ENCODE measurements around the gene ASL. TPM values are rescaled to one million over a fixed set of nuclear protein-coding genes. Genes with fewer than 3 reads are reported as not detected.
"Not testable (repeated sequence)": the region's sequence is repeated elsewhere in the genome, so short reads cannot be mapped to it uniquely, and the experiment has no call there.

Gene ASL
- 8.8 TPM for total RNA-seq
- long read RNA-seq, transcript ASL-205 (16 exons, 1,622 nt): minor isoform, 5 of 27 reads
- long read RNA-seq, transcript ASL-203 (15 exons, 1,765 nt): major isoform, 9 of 27 reads
- long read RNA-seq, partial matches to known transcripts: 4 of 27 reads
- long read RNA-seq, other reads (novel, unspliced or antisense): 7 of 27 reads

DNA sequence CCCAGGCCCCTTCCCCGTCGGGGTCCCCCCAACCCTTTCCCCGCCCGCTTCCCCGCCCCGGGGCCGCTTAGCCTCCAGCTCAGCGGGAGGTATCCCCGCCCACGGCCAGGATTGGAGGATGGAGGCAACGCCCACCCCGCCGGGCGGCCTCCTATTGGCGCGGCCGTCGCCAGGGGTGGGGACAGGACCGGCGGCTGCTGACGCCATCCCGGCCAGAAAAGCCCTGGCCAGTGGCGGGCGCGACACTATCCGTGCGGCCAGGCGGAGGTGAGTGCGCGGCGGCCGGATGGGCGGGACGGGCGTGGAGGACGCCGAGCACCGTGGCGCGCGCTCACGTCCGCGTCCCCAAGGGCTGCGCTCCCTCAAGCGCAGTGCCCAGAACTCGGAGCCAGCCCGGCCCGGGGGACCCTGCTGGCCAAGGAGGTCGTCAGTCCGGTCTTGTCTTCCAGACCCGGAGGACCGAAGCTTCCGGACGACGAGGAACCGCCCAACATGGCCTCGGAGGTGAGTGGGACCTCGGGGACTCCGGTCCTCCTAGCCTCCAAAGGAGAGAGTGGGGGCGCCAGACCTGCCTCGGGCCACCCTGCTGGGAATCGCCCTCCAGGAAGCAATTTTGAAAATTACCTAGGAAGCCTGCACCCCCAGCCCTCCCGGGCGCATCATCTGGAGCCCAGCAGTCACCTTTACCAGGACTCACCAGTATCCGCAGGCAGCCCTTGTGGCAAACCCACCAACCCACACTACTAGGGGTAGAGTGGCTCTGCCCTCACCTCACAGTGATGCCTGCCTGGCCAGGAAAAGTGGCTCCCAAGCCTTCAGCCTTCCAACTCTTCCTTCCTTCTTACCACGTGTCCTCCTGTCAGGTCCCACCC, at the start of gene ASL:
Gene ASL (plus strand): TSS at position 230 of the 872 bp plus-strand sequence. CDS start 263 bp downstream, at position 493.
- ATAC-seq (ENCODE audit: poor library complexity) (peak; percentile 100), DNase-seq (peak; percentile 97)
- intact Hi-C loops (cut with DNase I): no loop called here

DNA sequence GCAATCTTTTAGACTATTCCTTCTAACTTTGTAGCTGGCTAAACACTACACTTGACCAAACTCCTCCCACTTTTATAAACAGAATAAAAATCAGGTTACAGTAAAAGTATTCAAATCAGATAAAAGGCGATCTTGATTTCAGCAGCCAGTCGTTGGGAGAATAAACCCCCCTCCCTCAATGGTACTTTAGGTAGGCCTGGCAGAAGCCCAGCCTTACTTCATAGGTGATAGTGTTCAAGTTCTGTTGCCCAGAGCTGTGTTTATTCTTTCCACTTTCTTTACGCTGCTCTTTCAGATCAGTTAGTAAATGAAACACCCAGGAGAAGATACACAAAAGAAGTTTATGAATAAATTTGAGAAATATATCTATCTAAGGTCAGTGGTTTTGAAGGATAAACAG, 47.3 kb upstream of the ASL start:
- ATAC-seq (ENCODE audit: poor library complexity); DNase-seq; intact Hi-C loops (cut with DNase I): not testable (repeated sequence)

GRCh38 chr7:66033471-66034385, 41.9 kb upstream of the ASL start:
- no peak for DNase-seq
- ATAC-seq (ENCODE audit: poor library complexity): no peak
- intact Hi-C loops (cut with DNase I): no loop called here

DNA sequence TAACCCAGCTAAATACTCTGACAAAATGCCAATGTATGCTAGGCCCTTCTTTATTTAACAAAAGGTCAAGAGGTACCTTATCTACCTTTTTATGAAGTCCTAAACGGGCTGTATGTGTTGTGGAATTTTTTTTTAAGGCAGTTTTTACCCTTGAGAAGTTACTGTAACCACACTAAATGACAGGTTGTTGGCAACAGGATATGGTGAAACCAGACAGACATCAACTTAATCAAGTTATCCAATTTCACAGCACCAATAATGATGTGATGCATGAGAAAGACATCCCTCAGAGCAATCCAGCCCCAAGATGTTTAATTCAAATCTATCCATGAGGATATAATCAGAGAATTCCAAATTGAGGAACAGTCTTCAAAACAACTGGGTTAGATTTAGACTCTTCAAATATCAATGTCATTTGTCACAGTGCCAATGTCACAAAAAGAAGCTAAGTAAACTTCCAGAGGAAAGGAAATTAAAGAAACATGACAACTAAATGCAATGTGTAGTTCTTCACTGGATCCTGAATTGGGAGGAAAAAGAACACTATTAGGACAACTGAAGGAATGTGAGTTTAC, 41.1 kb upstream of the ASL start:
- ATAC-seq (ENCODE audit: poor library complexity); intact Hi-C loops (cut with DNase I); DNase-seq: not testable (repeated sequence)

DNA sequence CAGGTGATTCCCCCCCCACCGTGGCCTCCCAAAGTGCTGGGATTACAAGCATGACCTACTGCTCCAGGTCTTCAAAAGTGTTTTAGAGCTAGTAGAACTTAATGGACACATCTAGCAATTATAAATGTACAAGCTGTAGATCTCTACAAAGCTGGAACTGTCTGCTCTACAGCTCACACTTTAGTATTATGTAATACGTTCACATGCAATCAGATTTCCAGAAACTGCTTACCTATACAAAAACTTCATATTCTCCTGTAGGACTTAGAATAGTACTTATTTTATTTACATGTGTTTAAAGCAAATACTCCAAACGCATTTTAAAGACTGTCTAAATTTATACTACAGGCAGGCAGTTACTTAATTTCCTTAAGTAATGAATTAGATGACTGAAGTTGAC, 39.2 kb upstream of the ASL start:
- ATAC-seq (ENCODE audit: poor library complexity) (no peak), DNase-seq (no peak)
- intact Hi-C loops (cut with DNase I): no loop called here

DNA sequence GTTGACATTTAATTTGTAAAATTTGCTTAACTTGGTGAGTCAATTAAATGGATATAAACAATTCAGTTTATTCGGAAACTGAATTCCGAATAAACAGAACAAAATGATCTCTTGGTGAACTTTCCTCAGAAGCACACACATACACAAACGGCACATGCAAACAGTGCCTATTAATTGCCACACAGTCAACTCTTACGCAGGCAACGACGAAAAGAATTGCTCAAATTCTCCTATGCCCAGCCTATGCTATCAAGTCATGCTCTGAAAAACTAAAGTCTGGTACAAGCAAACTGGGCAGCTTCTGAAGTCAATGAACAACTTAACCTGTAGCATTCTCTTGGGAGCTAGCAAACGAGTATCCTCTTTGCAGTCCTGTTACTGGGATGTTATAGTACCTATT, 38.8 kb upstream of the ASL start:
- DNase-seq (no peak), ATAC-seq (ENCODE audit: poor library complexity) (no peak)
- intact Hi-C loops (cut with DNase I): no loop called here

- DNase-seq (no peak), ATAC-seq (ENCODE audit: poor library complexity) (no peak)
- intact Hi-C loops (cut with DNase I): no loop called here
Observed at GRCh38 chr7:66039094-66039670, 36.4 kb upstream of the ASL start.

GRCh38 chr7:66043681-66044497, 31.7 kb upstream of the ASL start:
- intact Hi-C loops (cut with DNase I): no loop called here

GRCh38 chr7:66044498-66044854, 31.1 kb upstream of the ASL start:
- ATAC-seq (ENCODE audit: poor library complexity); DNase-seq; intact Hi-C loops (cut with DNase I): not testable (repeated sequence)

More at GRCh38 chr7:66043681-66044497, 31.7 kb upstream of the ASL start:
- peak; percentile 96 for ATAC-seq (ENCODE audit: poor library complexity)
- DNase-seq: peak; percentile 75

DNA sequence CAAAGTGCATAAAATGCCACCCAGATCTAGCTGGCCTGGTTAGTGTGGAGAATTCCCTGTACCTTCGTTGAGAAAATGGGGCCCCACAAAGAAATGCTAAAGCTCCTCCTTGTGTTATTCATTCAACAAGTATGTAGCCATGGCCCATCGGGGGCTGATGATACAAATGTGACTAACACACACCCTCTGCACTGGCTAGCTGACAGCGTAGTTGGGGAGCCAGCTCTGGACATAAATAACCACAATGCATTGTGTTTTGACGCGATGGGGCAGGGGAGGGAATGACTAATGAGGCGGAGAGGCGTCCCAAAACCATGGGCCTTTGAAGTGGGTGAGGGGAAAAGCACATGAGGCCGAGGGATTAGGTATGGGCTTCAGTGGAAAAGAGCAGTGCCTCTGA, 28.2 kb upstream of the ASL start:
- no peak for ATAC-seq (ENCODE audit: poor library complexity)
- DNase-seq: no peak
- intact Hi-C loops (cut with DNase I): no loop called here

DNA sequence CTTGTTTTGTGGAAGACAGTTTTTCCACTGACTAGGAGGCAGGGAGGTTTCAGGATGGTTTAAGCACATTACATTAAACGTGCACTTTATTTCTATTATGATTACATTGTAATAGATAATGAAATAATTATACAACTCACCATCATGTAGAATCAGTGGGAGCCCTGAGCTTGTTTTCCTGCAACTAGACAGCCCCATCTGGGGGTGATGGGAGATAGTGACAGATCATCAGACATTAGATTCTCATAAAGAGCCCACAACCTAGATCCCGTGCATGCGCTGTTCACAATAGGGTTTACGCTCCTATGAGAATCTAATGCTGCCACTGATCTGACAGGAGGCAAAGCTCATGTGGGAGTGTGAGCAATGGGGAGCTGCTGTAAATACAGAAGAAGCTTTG, 25.7 kb upstream of the ASL start:
- intact Hi-C loops (cut with DNase I); ATAC-seq (ENCODE audit: poor library complexity); DNase-seq: not testable (repeated sequence)

DNA sequence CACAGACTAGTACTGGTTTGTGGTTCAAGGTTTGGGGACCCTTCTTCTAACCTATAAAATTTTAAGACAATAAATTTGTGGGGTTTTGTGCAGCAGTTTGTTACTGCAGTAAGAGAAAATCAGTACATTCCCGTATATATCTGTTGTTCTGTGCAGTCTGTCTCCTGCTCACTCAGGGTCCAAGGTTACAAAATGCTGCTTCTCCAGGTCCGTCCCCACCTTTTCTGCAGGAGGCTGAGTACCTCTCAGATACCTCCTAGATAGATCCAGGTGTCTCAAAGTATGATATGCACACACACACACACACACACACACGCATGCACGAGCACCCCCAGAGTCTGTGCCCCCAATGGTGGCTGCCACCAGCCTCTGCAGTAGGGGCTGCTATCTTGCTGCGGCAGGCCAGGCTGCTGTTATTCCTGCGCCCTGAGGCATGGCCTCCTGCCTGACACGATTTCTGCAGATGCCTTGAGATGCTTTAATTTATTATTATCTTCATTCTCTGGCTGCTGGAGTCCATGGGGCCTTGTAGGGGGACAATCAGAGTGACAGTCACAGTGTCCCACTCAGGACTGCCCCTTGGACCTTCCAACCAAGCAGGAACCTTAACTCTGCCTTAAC, 25.2 kb upstream of the ASL start:
- intact Hi-C loops (cut with DNase I): no loop called here
- DNase-seq (no peak), ATAC-seq (ENCODE audit: poor library complexity) (no peak)

GRCh38 chr7:66050990-66051448, 24.6 kb upstream of the ASL start:
- DNase-seq (no peak), ATAC-seq (ENCODE audit: poor library complexity) (peak; percentile 85)
- intact Hi-C loops (cut with DNase I): no loop called here

DNA sequence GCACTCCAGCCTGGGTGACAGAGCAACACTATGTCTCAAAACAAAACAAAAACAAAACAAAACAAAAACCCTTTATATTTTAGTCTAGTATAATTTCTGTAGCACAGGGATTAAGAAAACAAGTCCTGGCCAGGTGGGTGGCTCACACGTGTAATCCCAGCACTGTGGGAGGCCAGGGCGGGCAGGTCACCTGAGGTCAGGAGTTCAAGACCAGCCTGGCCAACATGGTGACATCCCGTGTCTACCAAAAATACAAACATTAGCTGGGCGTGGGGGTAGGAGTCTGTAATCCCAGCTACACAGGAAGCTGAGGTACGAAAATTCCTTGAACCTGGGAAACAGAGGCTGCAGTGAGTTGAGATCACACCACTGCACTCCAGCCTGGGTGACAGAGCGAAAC, 23.2 kb upstream of the ASL start:
- intact Hi-C loops (cut with DNase I): no loop called here
- no peak for DNase-seq
- no peak for ATAC-seq (ENCODE audit: poor library complexity)

DNA sequence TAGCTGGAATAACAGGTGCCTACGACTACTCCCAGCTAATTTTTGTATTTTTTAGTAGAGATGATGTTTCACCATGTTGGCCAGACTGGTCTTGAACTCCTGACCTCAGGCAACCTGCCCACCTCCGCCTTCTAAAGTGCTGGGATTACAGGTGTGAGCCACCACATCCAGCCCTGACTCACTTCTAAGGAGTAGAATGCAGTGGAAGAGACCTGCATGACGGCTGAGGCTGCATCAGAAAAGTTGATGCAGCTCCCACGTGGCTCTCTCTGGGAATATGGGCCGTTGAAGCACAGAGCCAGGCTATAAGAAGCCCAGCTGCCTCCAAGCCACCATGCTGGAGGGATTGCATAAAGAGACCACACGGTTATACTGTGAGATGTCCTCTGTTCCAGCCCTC, 21.6 kb upstream of the ASL start:
- DNase-seq: no peak
- ATAC-seq (ENCODE audit: poor library complexity): no peak
- intact Hi-C loops (cut with DNase I): no loop called here

- DNase-seq: no peak
- intact Hi-C loops (cut with DNase I): no loop called here
- no peak for ATAC-seq (ENCODE audit: poor library complexity)
Observed at GRCh38 chr7:66055321-66055956, 20.2 kb upstream of the ASL start.

GRCh38 chr7:66060796-66061195, 14.8 kb upstream of the ASL start:
- ATAC-seq (ENCODE audit: poor library complexity) (no peak), DNase-seq (no peak)
- intact Hi-C loops (cut with DNase I): no loop called here

All from Right ventricle myocardium superior (tissue), 1 donor.